GM18499 (cell line): ENCODE results near the gene OR10A3.

ENCODE experiments used
- ATAC-seq: cut with Tn5 transposase; IDR thresholded peaks from one replicate; pipeline ENCODE4 v1.9.1; 2021; ENCODE audit warnings: moderate number of reproducible peaks; ENCODE audit not compliant: insufficient read depth, unreplicated experiment

Gene OR10A3

GRCh38 chr11:7944123-7944522 is 2.6 kb upstream of the OR10A3 start:
- ATAC-seq = no peak

- no peak for ATAC-seq
Measured at GRCh38 chr11:7941146-7941545, 362 bp downstream of the OR10A3 start.

GRCh38 chr11:7936615-7937014 is 4.9 kb downstream of the OR10A3 start:
- no peak for ATAC-seq

- ATAC-seq = no peak
Measured at GRCh38 chr11:7931168-7931567, 10.3 kb downstream of the OR10A3 start, which contains the start of gene OR10A6. TSS of gene OR10A6 (minus strand) at chr11:7931268. CDS start at chr11:7928662, 2,606 bp downstream.

- ATAC-seq = no peak
Measured at GRCh38 chr11:7927635-7928034, 13.9 kb downstream of the OR10A3 start.

DNA sequence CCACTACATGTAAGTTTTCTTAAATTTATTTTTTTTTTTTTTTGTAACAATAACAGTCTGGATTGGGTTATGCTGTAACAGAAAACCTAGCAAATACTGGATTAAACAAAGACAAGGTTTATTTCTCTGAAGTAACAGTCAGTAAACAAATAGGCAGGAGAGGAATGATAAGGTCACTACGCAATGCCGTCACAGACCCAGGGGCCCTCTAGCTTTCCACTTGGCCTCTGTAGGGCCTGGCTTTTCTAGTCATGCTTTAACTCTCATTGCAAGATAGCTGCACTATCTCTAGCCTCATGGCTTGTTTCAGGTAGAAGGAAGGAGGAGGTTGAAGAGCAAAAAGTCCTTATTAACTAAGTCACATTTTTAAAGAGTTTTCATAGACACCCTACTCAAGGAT is 17.0 kb downstream of the OR10A3 start:
- no peak for ATAC-seq

DNA sequence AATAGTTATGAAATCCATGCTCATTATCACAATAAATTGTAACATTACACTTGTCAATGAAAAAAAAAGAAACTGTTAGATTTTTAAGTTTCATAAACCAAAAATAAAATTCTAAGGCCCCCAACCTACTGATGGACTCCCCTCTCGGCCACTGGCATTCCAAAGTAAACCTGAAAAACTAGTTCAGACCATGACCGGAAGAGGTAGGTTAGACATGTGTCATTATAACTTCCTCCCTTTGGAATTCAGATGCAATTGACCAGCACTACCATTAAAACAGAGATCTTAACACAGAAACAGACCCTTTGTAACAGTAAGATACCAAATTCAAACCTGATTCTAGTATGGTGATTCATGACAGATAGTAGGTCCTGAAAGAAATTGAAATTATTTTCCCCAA is 23.4 kb downstream of the OR10A3 start:
- ATAC-seq = no peak

GRCh38 chr11:7911011-7911410 is 30.5 kb downstream of the OR10A3 start:
- no peak for ATAC-seq

DNA sequence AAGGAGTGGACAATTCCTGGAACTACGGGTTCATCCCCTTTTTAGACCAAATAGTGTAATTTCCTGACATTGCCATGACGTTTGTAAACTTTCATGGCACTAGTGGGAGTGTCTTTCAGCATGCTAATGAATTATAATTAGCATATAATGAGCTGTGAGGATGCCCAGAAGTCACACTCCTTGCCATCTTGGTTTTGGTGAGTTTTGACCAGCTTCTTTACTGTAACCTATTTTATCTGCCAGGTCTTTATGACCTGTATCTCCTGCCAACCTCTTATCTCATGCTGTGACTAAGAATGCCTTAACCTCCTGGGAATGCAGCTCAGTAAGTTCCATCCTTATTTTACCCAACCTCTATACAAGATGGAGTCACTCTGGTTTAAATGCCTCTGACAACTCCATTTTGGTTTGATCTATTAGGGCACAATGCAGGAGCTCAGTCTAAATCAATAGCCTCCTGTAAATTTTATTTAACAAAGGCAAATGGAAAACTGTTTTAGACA is 31.2 kb downstream of the OR10A3 start:
- no peak for ATAC-seq

DNA sequence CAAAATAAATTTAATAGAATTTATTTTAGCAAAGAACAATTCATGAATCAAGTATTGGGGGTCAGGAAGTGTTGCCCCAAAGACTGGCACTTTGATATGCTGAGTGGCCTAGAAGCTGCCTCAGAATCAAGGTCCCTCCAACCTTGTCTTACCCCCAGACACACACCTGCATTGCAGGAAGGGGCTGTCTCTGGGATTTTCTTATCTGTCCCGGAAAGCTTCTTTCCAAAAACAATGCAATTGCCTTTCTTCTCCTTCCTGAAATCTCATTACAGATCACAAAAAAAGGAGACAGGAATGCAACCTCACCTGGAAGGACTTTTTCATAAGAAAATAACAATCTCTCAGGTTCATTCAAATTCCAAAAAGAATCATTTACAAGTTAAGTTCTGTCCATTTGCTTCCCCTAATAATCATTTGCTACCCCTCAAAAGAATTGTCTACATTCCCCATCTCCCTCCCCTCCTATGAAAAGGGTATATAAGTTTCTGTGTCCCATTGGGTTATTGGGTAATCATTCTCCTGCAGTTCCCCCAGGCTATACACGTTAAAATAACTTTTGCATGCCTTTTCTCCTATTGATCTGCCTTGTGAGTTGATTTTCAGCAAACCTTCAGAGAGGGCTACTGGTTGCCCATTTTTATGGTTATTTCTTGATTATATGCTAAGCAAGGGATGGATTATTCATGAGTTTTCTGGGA is 31.8 kb downstream of the OR10A3 start:
- no peak for ATAC-seq

DNA sequence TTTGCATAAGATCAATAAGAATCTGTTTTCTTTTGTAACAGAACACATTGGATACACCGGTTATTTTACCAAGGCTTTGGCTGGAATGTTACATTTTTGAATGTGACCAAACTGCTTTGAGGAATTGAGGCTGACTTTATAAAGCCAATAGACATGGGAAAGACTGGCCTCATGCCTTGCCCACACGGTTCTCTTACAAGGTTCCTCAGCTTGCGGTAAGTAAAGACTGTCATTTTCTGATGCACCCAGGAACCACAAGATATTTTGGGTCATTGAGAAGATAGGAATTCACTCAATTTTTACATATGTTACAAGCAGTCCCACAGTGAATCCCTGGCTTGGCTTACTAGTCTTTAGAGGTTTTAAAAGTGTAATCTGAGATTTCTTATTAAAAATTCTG is 34.4 kb downstream of the OR10A3 start:
- ATAC-seq = no peak

DNA sequence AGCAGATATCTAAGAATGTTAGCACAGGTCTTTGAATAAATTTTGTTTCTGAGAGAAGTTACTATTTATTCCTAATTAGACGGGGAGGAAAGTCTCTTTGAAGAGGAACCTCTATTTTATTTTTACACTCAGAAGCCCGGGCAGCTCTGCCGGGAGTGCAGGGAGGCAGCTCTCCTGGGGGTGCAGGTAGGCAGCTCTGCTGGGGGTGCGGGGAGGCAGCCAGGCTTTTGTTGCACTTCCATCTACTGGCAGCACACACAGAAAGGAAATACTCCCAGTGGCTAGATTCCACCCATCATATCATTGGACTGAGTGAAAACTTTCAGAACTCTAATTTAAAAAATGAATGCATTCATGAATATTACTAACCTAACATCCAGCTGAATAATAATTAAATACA is 35.0 kb downstream of the OR10A3 start:
- no peak for ATAC-seq

- no peak for ATAC-seq
Measured at GRCh38 chr11:7905961-7906429, 35.5 kb downstream of the OR10A3 start.

DNA sequence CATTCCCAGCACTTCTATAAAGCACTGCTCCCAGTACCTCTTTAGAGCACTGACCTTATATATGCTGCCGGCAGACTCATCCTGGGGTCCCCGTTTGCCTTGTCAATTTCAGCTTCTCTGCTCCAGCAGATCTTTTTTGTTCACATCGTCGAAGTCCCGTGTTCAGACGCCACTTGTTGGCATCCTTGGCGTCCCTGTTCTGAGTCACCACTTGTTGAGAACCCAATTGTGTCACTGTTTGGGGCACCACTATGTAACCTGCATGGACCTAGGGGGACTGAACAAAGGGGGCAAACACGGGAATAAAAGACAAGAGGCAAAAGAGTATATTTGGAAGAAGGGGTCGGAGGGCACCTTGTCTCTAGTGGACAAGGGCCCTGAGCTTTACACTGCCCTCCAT is 36.0 kb downstream of the OR10A3 start:
- no peak for ATAC-seq

- ATAC-seq = no peak
Measured at GRCh38 chr11:7904917-7905316, 36.6 kb downstream of the OR10A3 start.

DNA sequence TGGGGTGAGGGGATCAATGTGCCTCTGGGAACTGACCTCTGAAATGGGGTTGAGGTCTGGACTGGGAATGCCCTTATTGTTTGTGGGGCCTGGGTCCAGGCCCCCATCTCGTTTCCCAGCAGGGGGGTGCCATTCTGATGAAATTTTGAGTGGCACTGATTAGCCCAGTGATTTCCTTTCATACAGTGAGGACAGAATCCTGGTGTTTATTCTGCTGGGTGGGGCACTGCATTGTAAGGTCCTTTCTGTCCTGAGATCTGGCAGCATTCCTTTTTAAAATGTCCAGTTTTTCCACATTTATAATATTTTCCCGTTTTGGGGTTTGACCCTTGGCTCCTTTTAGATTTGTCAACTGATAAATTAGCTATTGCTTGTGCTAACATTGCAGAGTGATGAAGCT is 37.6 kb downstream of the OR10A3 start:
- ATAC-seq = no peak

DNA sequence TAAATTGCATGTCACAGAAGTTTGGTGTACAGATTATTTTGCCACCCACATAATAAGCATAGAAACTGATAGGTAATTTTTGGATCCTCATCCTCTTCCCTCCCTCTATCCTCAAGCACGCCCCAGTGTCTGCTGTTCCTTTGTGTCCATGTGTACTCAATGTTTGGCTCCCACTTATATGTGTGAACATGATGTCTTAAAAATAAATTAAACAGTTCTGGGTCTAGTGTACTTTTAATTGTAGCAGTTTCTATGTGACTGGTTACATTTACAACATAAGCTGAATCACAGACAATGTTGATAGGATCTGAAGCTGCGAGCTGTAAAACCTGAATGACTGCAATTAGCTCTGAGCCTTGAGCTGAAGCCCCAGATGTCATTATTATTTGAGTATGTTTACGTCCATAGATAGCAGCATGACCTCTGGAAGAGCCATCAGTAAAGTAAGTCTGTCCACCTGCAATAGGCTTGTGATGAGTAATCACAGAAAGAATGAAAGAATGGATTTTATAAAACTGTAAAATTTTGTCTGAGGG is 40.1 kb downstream of the OR10A3 start:
- ATAC-seq = no peak

GRCh38 chr11:7900686-7901085 is 40.8 kb downstream of the OR10A3 start:
- no peak for ATAC-seq

GRCh38 chr11:7899418-7899817 is 42.1 kb downstream of the OR10A3 start:
- no peak for ATAC-seq

GRCh38 chr11:7898666-7899283 is 42.7 kb downstream of the OR10A3 start:
- no peak for ATAC-seq

DNA sequence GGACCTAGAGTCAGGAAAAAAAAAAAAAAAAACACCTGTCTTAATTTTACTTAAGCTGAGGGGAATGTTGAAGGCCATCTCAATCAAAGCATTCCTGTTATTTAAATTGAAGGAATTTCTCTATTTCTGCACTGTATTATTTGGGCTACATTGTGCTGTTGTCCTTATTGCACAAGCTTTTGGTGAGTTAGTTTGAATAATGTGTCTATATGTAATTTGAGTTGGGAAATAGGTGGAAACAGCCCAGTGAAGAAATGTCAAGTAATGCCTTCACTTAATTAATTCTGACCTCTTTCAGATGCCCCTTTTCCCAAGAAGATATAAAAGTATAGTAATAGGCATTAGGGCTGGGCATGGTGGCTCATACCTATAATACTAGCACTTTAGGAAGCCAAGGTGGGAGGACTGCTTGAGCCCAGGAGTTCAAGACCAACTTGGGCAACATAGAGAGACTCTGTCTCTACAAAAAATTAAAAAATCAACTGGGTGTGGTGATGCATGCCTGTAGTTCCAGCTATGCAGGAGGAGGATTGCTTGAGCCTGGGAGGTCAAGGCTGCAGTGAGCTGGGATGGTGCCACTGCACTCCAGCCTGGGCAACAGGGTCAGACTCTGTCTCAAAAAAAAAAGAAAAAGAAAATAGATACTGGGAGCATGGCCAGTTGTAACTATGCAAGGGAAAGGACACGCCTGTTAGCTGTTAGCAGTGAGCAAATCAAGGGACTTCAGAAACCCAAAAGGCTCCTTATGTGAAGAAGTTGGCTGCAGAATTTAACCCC is 45.3 kb downstream of the OR10A3 start:
- no peak for ATAC-seq
